Measurements from ENCODE around the gene PIK3CA.

The PIK3CA gene

GRCh38 chr3:179158336-179159039, 10.3 kb downstream of the PIK3CA start:
- no peak for DNase-seq

- no peak for DNase-seq
These were observed 15.3 kb downstream of the PIK3CA start for GRCh38 chr3:179163503-179163902.

- DNase-seq = no peak
These were observed 16.7 kb downstream of the PIK3CA start for GRCh38 chr3:179164857-179165256.

DNA sequence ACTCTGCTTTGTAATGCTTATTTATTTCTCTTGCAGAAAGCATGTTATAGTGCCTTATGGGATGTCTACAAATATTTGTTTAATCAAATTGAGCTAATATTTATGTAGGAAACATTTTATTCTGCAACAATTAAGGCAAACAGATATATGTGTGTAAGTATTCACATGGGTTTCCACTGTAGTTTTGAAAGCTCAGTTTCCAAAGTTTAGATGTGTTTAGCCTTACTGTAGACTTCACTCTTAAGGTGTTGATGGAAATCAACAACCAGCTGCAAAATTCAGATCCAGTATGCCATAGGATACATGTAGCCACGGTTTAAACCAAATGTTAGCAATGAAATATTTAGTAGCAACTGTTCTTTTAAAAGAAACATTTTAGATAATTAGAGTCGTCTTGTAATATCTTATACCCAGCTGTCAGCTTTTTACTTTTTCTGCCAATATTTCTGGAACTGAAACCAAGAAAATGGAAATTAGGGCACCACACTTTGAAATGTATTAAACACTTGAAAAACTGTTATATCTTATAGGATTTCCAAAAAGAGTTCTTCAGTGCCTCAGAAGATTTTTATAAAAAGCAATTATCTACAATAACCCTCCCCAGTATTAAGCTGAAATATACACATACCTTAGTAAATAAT, 18.5 kb downstream of the PIK3CA start:
- no peak for DNase-seq

DNA sequence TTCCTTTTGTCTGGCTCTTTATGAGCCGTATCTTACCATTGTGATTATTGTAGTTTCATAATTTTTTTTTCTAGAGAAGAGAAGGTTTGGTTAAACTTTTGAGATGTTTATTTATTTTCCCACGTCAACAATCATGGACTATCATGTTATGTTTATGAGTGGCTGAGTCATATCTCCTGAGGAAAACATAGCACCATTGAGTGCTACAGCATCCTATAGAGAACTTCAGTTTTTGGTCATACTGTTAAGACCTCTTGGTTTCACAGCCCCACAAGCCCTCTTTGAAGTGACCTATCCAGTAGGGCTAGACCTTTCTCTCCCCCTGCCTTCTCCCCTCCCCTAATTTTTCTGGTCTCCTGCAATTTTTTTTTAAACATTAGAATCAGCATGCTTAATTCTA, 20.8 kb downstream of the PIK3CA start:
- no peak for DNase-seq

DNA sequence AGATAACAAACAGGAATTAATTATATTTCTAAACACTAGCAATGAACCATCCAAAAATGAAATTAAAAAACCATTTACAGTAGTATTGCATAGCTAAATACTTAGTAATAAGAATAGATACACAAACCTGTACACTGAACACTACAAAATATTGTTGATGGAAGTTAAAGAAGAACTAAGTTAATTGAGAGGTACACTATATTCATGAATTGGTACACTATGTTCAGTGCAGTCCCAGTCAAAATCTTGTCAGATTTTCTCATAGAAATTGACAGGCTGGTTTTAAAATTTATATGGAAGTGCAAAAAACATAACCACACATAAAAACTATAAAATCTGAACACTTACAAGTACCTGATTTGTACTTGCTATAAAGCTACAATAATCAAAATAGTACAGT, 24.4 kb downstream of the PIK3CA start:
- DNase-seq = no peak

DNA sequence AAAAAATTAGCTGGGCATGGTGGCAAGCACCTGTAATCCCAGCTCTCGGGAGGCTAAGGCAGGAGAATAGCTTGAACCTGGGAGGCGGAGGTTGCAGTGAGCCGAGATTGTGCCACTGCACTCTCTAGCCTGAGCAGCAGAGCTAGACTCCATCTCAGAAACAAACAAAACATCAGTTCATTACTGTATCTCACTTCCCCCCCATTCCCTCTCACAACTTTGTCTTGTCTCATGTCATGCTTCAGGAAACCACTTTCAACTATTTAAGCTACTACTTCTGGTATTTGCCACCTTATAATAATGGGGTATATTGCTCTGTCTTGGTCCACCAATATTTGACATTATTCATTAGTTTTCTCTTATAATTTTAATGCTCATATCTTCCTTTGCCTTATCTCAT, 26.2 kb downstream of the PIK3CA start:
- no peak for DNase-seq

DNA sequence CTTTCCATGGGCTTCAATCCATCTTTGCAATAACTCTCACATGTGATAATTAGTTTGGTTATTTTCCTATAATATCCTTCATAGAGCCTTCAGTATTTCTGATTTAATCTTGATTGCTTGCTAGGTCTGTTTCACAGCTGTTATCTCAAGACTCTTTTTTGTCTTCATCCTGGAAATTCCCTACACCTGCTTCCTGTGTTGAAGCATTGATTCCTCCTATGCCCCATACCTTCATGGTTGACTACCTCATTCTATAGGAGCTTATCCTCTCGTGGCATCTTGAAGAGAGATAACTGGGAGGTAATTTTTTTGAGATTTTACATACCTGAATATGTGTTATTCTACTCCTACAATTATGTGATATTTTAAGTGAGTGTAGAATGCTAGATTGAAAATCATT, 26.7 kb downstream of the PIK3CA start:
- no peak for DNase-seq

DNA sequence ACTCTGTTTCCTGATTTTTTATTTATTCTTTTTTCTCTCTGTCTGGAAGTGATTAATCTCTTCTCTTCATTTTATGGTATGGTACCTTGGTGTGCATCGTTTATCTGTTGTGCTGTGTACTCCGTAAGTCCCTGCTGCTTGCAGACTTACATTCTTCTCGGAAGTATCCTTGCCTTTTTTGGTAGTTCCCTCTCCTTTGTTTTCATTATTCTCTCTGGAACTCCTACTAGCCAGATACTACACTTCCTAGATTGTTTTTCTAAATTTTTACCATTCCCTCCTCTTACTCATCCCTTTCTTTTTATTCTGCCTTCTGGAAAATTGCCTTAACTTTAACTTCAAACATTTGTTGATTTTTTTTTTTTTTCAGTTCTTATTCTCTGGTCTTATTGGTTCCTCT, 27.2 kb downstream of the PIK3CA start:
- no peak for DNase-seq

- no peak for DNase-seq
These were observed 29.5 kb downstream of the PIK3CA start for GRCh38 chr3:179177611-179178010.

DNA sequence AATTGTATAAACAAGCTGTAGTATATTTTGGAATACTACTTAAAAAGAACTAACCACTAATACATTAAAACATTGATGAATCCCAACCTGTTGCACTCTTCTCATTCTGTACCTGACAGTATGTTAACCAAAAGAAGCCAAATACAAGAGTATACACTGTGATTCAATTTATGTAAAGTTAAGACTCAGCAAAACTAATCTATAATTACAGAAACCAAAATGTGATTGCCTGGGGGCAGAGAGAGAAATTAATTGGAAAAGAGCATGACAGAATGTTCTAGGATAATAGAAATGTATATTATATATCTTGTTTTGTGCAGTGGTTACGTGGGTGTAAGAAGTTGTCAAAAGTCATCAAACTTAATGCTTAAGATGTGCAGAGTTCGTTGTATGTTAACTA, 31.1 kb downstream of the PIK3CA start:
- DNase-seq = no peak

- DNase-seq = peak in 1 of 4 experiments; percentile 8
These were observed 32.0 kb downstream of the PIK3CA start for GRCh38 chr3:179179979-179180759.

DNA sequence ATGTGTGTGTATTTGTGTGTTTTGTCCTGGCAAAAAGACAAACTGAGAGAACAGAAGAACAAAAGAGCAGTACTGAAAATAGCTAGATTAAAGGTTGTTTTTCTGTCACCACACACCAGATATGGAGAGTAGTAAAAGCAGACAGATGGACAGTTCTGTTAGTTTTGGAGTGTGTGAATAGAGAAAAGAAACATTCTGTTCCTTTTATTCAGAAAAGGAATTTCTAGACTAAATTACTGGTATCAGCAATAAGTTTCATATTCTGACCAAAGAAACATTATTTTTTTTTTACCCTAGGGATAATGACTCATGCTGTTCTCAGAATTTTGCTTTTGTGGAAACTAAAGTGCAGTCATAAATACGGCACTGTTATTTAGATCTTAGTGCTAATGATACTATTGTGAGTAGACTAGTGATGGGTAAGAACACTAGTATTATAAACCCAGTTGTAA, 32.9 kb downstream of the PIK3CA start:
- DNase-seq = peak in 2 of 4 experiments; percentile 39 to 57

DNA sequence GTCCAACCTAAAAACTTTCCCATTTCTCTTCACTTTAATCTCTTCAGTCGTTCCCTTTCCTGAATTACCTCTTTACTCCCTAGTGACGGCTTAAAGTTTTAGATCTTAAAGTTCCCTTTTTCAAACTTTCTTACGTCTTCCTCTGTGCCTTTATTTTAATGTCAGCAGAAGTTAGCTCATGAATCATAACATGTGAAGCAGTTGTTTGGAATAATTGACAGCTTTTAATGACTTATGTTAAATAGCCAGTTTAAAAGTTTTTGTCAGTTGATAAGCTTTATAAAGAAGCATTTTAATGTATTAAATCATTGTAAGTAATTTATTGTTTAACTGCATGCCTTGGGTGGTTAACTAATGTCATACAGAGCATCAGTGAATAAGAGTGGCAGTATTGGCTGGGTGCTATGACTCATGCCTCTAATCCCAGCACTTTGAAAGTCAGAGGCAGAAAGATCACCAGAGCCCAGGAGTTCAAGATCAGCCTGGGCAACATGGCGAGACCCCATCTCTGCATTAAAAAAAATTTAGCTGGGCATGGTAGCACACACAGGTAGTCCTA, 33.9 kb downstream of the PIK3CA start:
- peak; percentile 19 to 69 (median 42) for DNase-seq

DNA sequence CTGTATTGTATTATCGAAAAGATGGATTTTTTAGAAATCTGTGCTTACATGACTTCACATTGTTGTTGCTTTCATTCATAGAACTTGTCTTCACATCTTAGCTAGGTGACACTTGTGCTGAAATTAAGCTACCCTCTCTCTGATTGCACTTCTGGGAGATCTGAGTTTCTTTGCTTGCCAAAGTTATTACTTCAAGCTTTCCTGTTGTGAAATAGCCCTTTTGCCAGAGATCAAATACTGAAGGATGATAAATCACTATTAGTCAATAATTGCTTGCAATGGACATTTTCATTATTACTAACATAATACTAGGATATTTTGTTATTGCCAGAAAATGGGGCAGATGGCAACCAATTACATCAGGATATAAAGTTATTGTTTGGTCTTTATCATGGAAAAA, 34.7 kb downstream of the PIK3CA start:
- peak in 2 of 4 experiments; percentile 10 to 18 for DNase-seq

DNA sequence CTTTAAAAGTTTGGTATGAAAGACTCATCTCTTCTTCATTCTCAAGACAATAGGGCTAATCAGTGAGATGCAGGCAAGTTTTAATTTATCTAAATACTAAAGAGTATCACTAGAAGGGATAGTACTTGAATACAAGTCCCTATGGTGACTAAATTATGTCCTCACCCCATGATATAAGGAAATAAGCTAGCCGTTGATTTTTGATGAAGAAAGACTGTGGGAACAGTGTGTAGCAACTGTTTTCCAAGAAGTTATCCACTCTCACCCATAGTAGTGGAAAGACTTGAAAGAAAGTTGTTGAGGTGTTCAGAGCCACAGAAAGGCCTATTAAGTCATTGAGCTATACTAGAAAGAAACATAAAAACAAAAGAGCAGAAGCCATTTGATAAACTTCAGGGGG, 36.7 kb downstream of the PIK3CA start:
- DNase-seq = peak in 2 of 4 experiments; percentile 14 to 33

DNA sequence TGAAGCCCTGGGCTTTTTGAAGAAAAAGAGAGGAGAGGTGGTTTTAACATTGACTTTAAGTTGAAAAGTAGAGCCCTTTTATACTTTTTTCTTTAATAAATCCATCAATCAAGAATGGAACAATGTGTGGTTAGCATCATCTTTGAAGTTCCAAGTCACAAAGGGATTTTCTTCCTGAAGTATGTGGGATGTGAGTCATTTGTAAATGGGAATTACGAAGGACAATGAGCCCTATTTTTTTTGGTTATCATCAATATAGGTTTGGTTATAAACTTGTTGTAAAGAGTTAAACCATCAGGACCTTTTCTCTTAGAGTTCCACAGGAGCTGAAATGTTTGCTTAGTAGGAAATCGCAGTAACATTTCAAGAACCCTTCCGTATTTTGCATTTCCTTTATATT, 38.3 kb downstream of the PIK3CA start:
- no peak for DNase-seq

DNA sequence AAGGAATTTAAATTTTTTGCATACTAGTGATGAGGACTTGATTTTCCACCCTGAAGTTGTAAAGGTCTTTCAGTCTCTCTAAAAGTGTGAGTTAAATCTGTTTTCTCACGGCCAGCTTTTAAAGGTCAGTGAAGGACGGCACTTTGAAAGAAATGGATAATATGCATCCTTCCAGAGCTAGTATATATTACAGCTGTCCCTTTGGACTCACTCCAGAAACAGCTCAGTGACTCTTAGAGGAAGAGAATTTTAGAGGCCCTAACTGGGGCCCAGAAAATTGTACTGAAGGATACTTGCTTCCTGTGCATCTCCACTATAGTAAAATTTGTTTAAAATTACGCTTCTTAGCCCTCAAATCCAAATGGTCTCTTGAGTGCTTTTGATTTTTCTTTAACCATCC, 41.6 kb downstream of the PIK3CA start:
- DNase-seq = no peak

DNA sequence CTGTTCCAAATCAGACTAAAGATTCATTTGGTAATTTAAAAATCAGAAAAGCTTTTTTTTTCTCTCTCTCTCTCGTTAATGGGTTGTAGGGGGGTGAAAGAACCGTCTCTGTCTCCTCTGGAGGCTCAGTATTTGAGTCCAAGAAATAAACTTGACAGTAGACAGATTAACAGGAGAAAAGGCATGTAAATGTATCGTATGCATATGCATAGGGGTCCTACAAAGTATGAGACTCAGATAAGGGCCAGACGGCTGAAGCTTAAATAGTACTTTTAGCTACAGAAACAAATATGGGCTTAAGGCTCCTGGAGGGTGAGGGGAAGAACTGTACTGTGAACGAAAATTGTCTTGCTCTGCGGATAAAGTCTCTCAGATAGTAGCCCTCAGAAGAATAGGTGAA, 42.4 kb downstream of the PIK3CA start:
- no peak for DNase-seq

DNA sequence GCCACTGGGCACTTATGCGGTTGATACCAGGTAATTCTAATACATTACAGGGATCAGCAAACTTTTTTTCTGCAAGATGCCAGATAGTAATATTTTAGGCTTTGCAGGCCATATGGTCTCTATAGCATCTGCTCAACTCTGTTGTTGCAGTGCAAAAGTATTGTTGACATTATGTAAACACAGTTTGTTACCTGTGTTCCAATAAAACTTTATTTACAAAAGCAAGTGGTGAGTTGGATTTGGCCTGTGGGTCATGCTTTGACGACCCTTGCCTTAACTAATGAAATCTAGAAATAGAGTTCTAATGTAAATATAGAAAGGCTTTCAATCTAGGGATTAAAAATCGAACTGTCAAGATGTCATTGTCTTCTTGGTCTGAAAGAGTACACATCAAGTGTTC, 44.4 kb downstream of the PIK3CA start:
- no peak for DNase-seq

DNA sequence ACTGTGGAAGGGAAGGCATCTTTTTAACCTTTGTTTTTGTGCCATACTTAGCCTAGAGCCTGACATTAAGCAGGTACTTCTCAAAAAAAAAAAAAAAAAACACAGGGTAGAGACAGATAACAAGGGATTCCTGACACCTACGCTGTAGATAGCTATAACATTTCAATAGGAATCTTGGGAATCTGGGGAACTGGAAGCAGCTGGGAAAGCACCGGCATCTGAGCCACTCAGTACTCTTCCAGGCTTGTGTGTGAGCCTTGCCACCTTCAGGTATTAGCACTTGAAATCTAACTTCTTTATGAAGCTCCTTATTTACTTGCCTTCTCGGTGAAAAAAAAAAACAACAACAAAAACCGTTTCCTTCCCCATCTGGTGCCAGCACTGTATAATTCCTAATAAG, 46.8 kb downstream of the PIK3CA start:
- DNase-seq = no peak

GRCh38 chr3:179196098-179196497, 47.9 kb downstream of the PIK3CA start:
- no peak for DNase-seq

DNA sequence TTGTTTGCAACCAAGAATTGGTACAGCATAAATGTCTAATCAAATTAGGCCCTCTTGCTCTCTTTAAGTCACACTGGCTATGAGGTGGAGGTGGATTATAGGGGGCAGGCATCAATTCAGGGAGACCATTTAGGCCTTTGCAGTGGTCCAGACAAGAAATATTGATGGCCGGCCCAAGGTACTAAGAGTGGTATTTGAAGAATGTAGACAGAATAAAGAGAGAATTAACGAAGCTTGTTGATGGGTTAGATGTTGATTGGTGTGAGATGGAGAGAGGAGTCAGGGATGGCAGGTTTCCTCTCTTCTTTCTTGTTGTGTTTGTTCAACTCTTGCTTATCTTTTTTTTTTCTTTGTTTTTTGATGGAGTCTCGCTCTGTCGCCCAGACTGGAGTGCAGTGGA, 48.5 kb downstream of the PIK3CA start:
- no peak for DNase-seq

Measured in suppressor macrophage (primary cell).